Thoracic aorta (tissue), 2 donors: ENCODE results near the gene SLC26A1. TPM values are rescaled to one million over a fixed set of nuclear protein-coding genes. Genes with fewer than 3 reads are reported as not detected.

Source experiments
- ATAC-seq: fragments of 150-250 bp; one replicate; pipeline ENCODE4 v1.8.0; 2017; ENCODE audit warnings: low read depth; ENCODE audit not compliant: insufficient number of reproducible peaks, low FRiP score
- DNase-seq: peaks from one replicate; pipeline ENCODE4 v3.0.0-alpha.2; 2020; ENCODE audit warnings: low spot score
- H3K27ac ChIP-seq, 2 donors: fragments of 200-600 bp; sonication (generic); 1 replicate in 1 of 2; 2 replicates in 1 of 2; pipeline ENCODE4 v1.5.1; 2016; ENCODE audit warnings: mild to moderate bottlenecking in 2 of 2, moderate library complexity in 2 of 2
- H3K27me3 ChIP-seq: fragments of 200-600 bp; sonication (generic); replicated peaks from 2 replicates; pipeline ENCODE4 v1.6.0; 2016; ENCODE audit warnings: mild to moderate bottlenecking; ENCODE audit not compliant: insufficient read depth
- H3K36me3 ChIP-seq: fragments of 200-600 bp; sonication (generic); one replicate; pipeline ENCODE4 v1.5.1; 2016
- H3K4me1 ChIP-seq, 2 donors: fragments of 200-600 bp; sonication (generic); 1 replicate in 1 of 2; 2 replicates in 1 of 2; pipeline versions ENCODE4 v1.5.1 to v1.6.0; 2016; ENCODE audit warnings: low read depth in 2 of 2, mild to moderate bottlenecking in 1 of 2; ENCODE audit not compliant: control insufficient read depth in 1 of 2
- H3K4me3 ChIP-seq: fragments of 200-600 bp; sonication (generic); 2 replicates; pipeline ENCODE4 v1.5.1; 2016; ENCODE audit warnings: mild to moderate bottlenecking
- H3K9me3 ChIP-seq: fragments of 200-600 bp; sonication (generic); 2 replicates; pipeline ENCODE4 v1.5.1; 2016
- CTCF ChIP-seq: fragments of 200-600 bp; sonication (generic); IDR thresholded peaks from one replicate; pipeline ENCODE4 v1.5.1; 2019; ENCODE audit warnings: antibody characterized with exemption
- total RNA-seq, 2 donors: library from RNA; depleted of rRNA; stranded (reverse); fragments of >200 nt; gene quantifications; one replicate each; pipeline versions ENCODE4 v1.1.0 to v1.2.3, GENCODE V29; 2016

SLC26A1 gene
- total RNA-seq, 2 donors from 2014 or later: not detected

DNA sequence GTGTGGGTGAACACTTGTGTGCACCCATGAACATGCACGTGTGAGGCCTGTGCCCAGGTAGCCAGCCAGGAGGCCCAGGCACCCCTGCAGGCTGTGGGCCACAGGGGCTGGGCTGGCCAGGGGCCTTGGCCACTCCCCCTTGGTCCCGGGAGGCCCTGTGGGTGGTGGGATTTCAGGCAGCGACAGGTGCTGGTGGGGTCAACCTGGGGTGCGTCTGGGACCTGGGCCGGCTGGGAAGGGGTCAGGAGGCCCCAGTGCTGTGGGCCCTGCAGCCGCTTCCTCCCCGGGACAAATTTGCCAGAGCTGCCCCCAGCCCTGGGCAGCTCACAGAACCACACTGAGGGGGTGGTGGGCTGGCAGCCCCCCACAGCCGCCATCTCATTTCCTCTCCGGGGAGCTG lies 26.1 kb upstream of the SLC26A1 start:
- Histone ChIP-seq H3K27me3 (no peaks in the 10 kb centered on the region), H3K4me1 (peaks cover 0 to 4% of the 10 kb centered on the region in 2 donors), H3K36me3 (peaks cover 6% of the 10 kb centered on the region), H3K27ac (no peak overlapping the region), H3K4me3 (no peak overlapping the region), H3K9me3 (no peaks in the 10 kb centered on the region)
- DNase-seq (no peak), ATAC-seq (no peak)
- TF ChIP-seq CTCF: no peak

DNA sequence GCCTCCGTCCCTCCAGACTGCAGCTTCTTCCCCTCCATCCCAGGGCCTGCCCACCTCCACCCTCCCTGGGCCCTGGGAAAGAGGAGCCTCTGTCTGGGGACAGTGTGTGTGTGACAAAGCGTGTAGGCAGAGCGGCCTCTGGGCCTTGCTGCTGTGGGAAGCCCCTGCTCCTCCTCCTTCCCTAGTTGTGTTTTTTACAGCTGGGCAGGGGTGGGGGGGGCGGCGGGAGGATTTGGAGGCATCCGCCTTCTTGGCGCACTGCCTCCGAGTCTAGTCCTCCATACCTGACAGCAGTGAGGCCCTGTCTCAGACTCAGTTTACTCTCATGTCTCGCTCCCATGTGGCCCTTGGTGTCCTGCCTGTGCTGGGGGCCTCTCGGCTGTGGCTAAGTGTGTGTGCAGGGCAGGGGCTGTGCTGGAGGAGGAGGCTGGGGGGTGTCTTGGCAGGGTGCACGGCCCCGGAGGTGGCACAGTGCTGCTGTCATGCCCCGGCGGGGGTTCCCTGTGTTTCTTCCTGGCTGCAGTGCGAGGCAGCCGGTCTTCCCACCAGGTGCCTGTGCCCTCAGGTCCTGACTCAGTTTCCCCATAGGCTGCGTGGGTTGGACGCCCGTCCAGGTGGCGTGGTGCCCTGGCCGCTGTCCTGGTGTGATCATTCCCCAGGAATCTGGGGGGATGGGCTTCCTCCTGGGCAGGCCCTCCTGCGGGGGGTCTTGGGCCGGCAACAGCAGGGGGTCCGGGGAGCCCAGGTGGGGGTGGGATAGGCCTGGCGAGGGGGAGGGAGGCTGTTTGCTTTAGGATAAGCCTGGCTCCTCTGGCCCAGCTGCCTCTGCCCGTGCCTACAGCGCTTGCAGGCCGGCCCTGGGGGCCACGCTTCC lies 25.2 kb upstream of the SLC26A1 start:
- no peaks in the 10 kb centered on the region for H3K27me3 ChIP-seq
- peaks cover 0 to 9% of the 10 kb centered on the region in 2 donors for H3K4me1 ChIP-seq
- TF ChIP-seq CTCF: no peak
- no peak for DNase-seq
- peaks cover 6% of the 10 kb centered on the region for H3K36me3 ChIP-seq
- no peak overlapping the region for H3K27ac ChIP-seq
- no peaks in the 10 kb centered on the region for H3K9me3 ChIP-seq
- no peak overlapping the region for H3K4me3 ChIP-seq
- ATAC-seq: no peak

- no peak for TF ChIP-seq CTCF
- ATAC-seq: no peak
- peaks cover 6% of the 10 kb centered on the region for H3K36me3 ChIP-seq
These were observed 24.5 kb upstream of the SLC26A1 start for GRCh38 chr4:1017706-1018105.

GRCh38 chr4:1017211-1017610 lies 24.0 kb upstream of the SLC26A1 start:
- no peak overlapping the region for H3K27ac ChIP-seq
- peaks cover 2% of the 10 kb centered on the region for H3K36me3 ChIP-seq
- H3K27me3 ChIP-seq: no peaks in the 10 kb centered on the region
- peaks cover 4 to 21% of the 10 kb centered on the region in 2 donors for H3K4me1 ChIP-seq
- no peak overlapping the region for H3K4me3 ChIP-seq
- no peak for TF ChIP-seq CTCF
- ATAC-seq: no peak
- DNase-seq: no peak
- no peaks in the 10 kb centered on the region for H3K9me3 ChIP-seq

More at GRCh38 chr4:1017706-1018105, 24.5 kb upstream of the SLC26A1 start:
- Histone ChIP-seq H3K27ac (no peak overlapping the region), H3K4me3 (no peak overlapping the region), H3K4me1 (peaks cover under 1 to 16% of the 10 kb centered on the region in 2 donors), H3K27me3 (no peaks in the 10 kb centered on the region), H3K9me3 (no peaks in the 10 kb centered on the region)
- DNase-seq: no peak

GRCh38 chr4:1015746-1016145 lies 22.5 kb upstream of the SLC26A1 start:
- Histone ChIP-seq H3K27ac (no peak overlapping the region), H3K36me3 (no peaks in the 10 kb centered on the region), H3K27me3 (no peaks in the 10 kb centered on the region), H3K4me1 (peaks cover 4 to 26% of the 10 kb centered on the region in 2 donors), H3K4me3 (no peak overlapping the region), H3K9me3 (no peaks in the 10 kb centered on the region)
- TF ChIP-seq CTCF: no peak
- ATAC-seq (no peak), DNase-seq (no peak)
